HG03280 (cell line): ENCODE results near the gene AADACL2.

Source experiments
- ATAC-seq: cut with Tn5 transposase; IDR thresholded peaks from one replicate; pipeline ENCODE4 v1.9.1; 2021; ENCODE audit warnings: mild to moderate bottlenecking, moderate library complexity; ENCODE audit not compliant: unreplicated experiment

The AADACL2 gene

GRCh38 chr3:151800431-151800830, 66.7 kb downstream of the AADACL2 start:
- no peak for ATAC-seq

DNA sequence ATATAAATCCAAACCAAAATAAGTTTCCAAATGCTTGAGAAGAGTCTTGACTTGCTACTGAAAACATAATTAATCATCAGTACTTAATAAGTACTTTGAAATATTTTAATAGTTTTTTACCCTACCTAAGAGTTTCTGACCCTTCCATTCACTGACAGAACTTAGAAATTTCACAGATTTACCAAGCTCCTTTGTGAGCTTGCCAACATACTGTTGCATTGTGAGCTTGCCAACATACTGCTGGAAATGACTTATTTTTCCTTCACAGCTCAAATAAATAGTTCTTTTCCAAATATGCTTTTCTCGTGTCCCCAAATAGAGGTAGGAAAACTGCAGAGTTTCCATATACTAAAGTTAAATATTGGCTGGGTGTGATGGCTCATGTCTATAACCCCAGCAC, 70.5 kb downstream of the AADACL2 start:
- ATAC-seq, result no peak

DNA sequence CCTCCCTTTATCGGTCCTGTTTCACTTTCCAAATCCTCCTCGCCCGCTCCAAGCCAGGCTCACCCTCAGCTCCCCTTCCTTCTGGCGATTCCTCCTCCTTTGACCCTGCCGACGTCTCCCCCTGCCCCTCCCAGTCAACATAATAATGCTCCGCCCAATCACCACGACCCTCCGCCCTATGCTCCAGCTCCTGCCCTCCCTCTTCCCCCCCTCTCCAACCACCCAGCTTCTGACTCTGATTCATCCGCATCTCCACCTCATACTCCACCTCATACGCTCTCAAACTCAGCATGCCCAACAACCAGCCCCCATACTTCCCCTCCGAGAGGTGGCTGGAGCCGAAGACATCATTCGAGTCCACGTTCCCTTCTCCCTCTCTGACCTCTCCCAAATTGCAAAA, 73.1 kb downstream of the AADACL2 start:
- ATAC-seq, result no peak
